Lung (tissue), 12 donors: ENCODE data around the gene BRCA1. TPM values are rescaled to one million over a fixed set of nuclear protein-coding genes. Genes with fewer than 3 reads are reported as not detected.

Experiments
- ATAC-seq: fragments of 200-7000 bp; cut with Tn5 transposase; one replicate; pipeline ENCODE4 v1.9.1; 2020; ENCODE audit warnings: moderate number of reproducible peaks; ENCODE audit not compliant: insufficient read depth, low FRiP score
- DNase-seq, 3 donors: peaks; one replicate each; pipeline ENCODE4 v3.0.0-alpha.2; 2013 to 2017
- H3K27ac ChIP-seq, 2 donors: one replicate each; pipeline ENCODE4 v1.5.1; 2013; ENCODE audit warnings: mild to moderate bottlenecking in 2 of 2, moderate library complexity in 2 of 2, control low read depth in 1 of 2, inconsistent platforms in 1 of 2, low read depth in 1 of 2, low read length in 1 of 2
- H3K27me3 ChIP-seq, 3 donors: one replicate each; pipeline ENCODE4 v1.5.1; 2013; ENCODE audit warnings: low read length in 2 of 3; ENCODE audit not compliant: control insufficient read depth in 3 of 3, insufficient read depth in 3 of 3
- H3K36me3 ChIP-seq, 4 donors: one replicate each; pipeline ENCODE4 v1.5.1; 2013; ENCODE audit warnings: low read length in 4 of 4, mild to moderate bottlenecking in 1 of 4, moderate library complexity in 1 of 4; ENCODE audit not compliant: control insufficient read depth in 4 of 4, insufficient read depth in 4 of 4
- H3K4me1 ChIP-seq, 5 donors: one replicate each; pipeline ENCODE4 v1.5.1; 2013; ENCODE audit warnings: low read length in 5 of 5, mild to moderate bottlenecking in 2 of 5, moderate library complexity in 1 of 5; ENCODE audit not compliant: control insufficient read depth in 5 of 5, insufficient read depth in 5 of 5
- H3K4me3 ChIP-seq: one replicate; pipeline ENCODE4 v1.5.1; 2013; ENCODE audit warnings: mild to moderate bottlenecking, control low read depth, moderate library complexity
- H3K9ac ChIP-seq, 2 donors: one replicate each; pipeline ENCODE4 v1.5.1; 2013; ENCODE audit warnings: low read length in 2 of 2, control low read depth in 1 of 2; ENCODE audit not compliant: insufficient read depth in 1 of 2
- H3K9me3 ChIP-seq, 4 donors: one replicate each; pipeline ENCODE4 v1.5.1; 2013; ENCODE audit warnings: low read length in 3 of 4, mild to moderate bottlenecking in 1 of 4, moderate library complexity in 1 of 4; ENCODE audit not compliant: control insufficient read depth in 4 of 4, insufficient read depth in 3 of 4
- WGBS, 2 donors: extraction: QIAGEN DNeasy Blood & Tissue Kit; methylation state at CpG; one replicate each; pipeline ENCODE4 v1.1.7; 2013; 5-methylcytosine and 5-hydroxymethylcytosine counted together
- polyA plus RNA-seq, 2 donors: library from polyadenylated mRNA; stranded (reverse); fragments of 200-250 nt; gene quantifications; one replicate each; pipeline ENCODE4 v1.2.1, GENCODE V29; 2013
- total RNA-seq, 2 donors: library from RNA; depleted of rRNA in 1 of 2; stranded (reverse); fragments of >200 nt in 1 of 2; gene quantifications; one replicate each; pipeline ENCODE4 v1.2.1, GENCODE V29; 2014 to 2021
- TF ChIP-seq, protein P1 (sequence below): IDR thresholded peaks from 2 replicates; pipeline ENCODE4 v1.5.1; 2012; ENCODE audit warnings: mild to moderate bottlenecking; ENCODE audit errors: control extremely low read depth, extremely low read depth
- donor health status: control.
- donor health status: control.
- donor health status: Bipolar disorder and iron deficiency.
- donor health status: healthy.
- donor health status: DM: yes; HTN: yes; CAD: no.

BRCA1 gene
- total and polyA plus RNA-seq, 4 donors = 2.0 to 15.7 (median 6.0) TPM

DNA sequence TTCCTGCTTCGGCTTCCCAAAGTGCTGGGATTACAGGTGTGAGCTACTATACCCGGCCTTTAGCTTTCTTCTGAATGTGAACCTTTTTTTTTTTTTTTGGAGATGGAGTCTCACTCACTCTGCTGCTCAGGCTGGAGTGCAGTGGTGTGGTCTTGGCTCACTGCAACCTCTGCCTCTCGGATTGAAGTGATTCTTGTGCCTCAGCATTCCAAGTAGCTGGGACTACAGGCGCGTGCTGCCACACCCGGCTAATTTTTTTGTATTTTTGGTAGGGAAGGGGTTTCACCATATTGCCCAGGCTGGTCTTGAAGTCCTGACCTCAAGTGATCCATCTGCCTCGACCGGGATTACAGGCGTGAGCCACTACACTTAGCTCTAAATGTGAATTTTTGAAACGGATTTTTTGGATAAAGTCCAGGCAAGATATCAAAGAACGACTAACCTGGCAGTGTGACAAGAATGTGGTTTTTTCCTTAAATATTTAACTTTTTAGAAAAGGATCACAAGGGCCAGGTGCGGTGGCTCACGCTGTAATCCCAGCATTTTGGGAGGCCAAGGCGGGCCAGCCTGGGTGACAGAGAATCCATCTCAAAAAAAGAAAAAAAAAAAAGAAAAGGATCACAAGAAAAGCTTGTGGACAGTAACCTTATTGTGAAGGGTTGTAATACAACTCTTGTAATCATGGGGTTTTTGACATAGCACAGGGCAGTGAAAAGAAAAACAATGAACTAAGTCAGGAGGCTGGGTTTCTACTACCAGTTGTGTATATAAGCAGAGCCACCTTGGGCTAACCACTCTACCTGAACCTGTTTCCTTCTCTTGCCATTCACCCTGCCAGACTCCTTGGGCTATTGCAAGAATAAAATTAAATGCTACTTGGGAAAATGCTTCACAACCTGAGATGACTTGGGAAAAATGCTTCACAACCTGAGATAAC lies 6.2 kb downstream of the BRCA1 start:
- TF ChIP-seq, protein P1, sequence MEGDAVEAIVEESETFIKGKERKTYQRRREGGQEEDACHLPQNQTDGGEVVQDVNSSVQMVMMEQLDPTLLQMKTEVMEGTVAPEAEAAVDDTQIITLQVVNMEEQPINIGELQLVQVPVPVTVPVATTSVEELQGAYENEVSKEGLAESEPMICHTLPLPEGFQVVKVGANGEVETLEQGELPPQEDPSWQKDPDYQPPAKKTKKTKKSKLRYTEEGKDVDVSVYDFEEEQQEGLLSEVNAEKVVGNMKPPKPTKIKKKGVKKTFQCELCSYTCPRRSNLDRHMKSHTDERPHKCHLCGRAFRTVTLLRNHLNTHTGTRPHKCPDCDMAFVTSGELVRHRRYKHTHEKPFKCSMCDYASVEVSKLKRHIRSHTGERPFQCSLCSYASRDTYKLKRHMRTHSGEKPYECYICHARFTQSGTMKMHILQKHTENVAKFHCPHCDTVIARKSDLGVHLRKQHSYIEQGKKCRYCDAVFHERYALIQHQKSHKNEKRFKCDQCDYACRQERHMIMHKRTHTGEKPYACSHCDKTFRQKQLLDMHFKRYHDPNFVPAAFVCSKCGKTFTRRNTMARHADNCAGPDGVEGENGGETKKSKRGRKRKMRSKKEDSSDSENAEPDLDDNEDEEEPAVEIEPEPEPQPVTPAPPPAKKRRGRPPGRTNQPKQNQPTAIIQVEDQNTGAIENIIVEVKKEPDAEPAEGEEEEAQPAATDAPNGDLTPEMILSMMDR = no peak
- no peak for ATAC-seq
- WGBS, 2 donors = 57 to 76% methylated on average over 14 of the region's 14 CpGs

DNA sequence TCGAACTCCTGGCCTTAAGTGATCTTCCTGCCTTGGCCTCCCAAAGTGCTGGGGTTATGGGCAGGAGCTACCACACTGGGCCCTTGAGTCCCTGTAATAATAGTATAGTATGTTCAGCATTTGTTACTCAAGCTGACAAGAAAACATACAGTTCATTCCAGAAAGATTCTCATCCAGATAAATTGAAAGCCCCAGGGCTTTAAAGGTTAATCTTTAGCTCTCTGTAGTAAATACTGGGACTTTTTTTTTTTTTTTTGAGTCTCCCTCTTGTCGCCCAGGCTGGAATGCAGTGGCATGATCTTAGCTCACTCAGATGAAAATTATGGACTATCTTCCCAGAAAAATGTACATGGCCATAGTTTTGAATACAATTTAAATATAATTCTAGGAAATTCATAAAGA lies 11.0 kb downstream of the BRCA1 start:
- 85 to 94% methylated on average over 2 of the region's 2 CpGs for WGBS, 2 donors
- TF ChIP-seq, protein P1 = no peak

More for the DNA sequence above, 6.2 kb downstream of the BRCA1 start:
- H3K27me3 ChIP-seq = no peaks in the 10 kb centered on the region
- H3K9ac ChIP-seq = no peak overlapping the region
- peak in 2 of 3 donors; percentile 71 to 73 for DNase-seq
- H3K9me3 ChIP-seq = no peaks in the 10 kb centered on the region
- H3K4me3 ChIP-seq = no peak overlapping the region
- H3K4me1 ChIP-seq = peaks cover 0 to 7% (median 0%) of the 10 kb centered on the region in 5 donors
- no peaks in the 10 kb centered on the region for H3K36me3 ChIP-seq
- no peak overlapping the region for H3K27ac ChIP-seq

DNA sequence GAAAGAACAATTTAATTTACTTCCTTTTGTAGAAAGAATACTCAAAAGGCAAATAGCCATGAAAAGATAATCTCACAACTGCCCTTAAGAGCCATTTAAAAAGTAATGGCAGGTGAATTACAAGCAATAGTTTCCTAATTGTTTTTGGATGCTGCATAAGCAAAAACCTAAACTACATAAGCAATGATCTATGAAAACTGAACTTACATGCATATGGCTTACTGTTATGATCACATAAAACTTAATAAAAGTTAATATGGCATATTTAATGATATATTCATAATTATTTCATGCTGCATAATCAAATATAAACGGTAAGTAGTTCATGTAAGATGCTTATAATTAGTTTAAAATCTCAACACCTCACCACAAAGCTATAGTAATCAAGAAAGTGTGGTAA lies 18.6 kb downstream of the BRCA1 start:
- WGBS, 2 donors = 90 to 97% methylated on average over 1 of the region's 1 CpG

More for the DNA sequence above, 11.0 kb downstream of the BRCA1 start:
- Histone ChIP-seq H3K9me3 (no peaks in the 10 kb centered on the region), H3K27ac (no peak overlapping the region), H3K4me1 (peaks cover 0 to 4% (median 0%) of the 10 kb centered on the region in 5 donors), H3K27me3 (no peaks in the 10 kb centered on the region), H3K36me3 (peaks cover 0 to 2% (median 0%) of the 10 kb centered on the region in 4 donors), H3K9ac (no peak overlapping the region), H3K4me3 (no peak overlapping the region)
- ATAC-seq = no peak
- peak in 1 of 3 donors; percentile 13 for DNase-seq

More for the DNA sequence above, 18.6 kb downstream of the BRCA1 start:
- Histone ChIP-seq H3K9ac (no peak overlapping the region), H3K4me3 (no peak overlapping the region), H3K27me3 (no peaks in the 10 kb centered on the region), H3K27ac (no peak overlapping the region), H3K9me3 (no peaks in the 10 kb centered on the region), H3K4me1 (no peaks in the 10 kb centered on the region), H3K36me3 (peaks cover 0 to 5% (median 2%) of the 10 kb centered on the region in 4 donors)
- ATAC-seq (no peak), DNase-seq (no peak)
- TF ChIP-seq, protein P1 = no peak
